HEK293 (cell line): ENCODE data around the gene IL17B.

Experiments used
- BCL11B ChIP-seq: fragments of 450-650 bp; formaldehyde crosslinking; IDR thresholded peaks from 2 replicates; pipeline ENCODE4 v1.5.1; 2016; ENCODE audit warnings: low read depth, missing biosample characterization, missing genetic modification characterization
- GLIS1 ChIP-seq: fragments of 450-650 bp; formaldehyde crosslinking; IDR thresholded peaks from 2 replicates; pipeline ENCODE4 v1.5.1; 2016; ENCODE audit warnings: missing biosample characterization, missing genetic modification characterization
- KLF10 ChIP-seq: fragments of 450-650 bp; IDR thresholded peaks from 2 replicates; pipeline ENCODE4 v1.5.1; 2018; ENCODE audit warnings: missing biosample characterization, mild to moderate bottlenecking, missing genetic modification characterization
- WT1 ChIP-seq: fragments of 450-650 bp; formaldehyde crosslinking; IDR thresholded peaks from 2 replicates; pipeline ENCODE4 v1.5.1; 2016; ENCODE audit warnings: missing biosample characterization, missing genetic modification characterization
- YY2 ChIP-seq: fragments of 450-650 bp; formaldehyde crosslinking; IDR thresholded peaks from 2 replicates; pipeline ENCODE4 v1.5.1; 2016; ENCODE audit warnings: missing biosample characterization, missing genetic modification characterization
- ZBTB48 ChIP-seq: fragments of 450-650 bp; formaldehyde crosslinking; IDR thresholded peaks from 2 replicates; pipeline ENCODE4 v1.5.1; 2016; ENCODE audit warnings: missing biosample characterization, missing genetic modification characterization
- ZFHX2 ChIP-seq: fragments of 450-650 bp; formaldehyde crosslinking; conservative IDR thresholded peaks from 2 replicates; pipeline ENCODE4 v1.5.1; 2016; ENCODE audit warnings: missing biosample characterization, missing genetic modification characterization
- ZFP41 ChIP-seq: fragments of 450-650 bp; formaldehyde crosslinking; IDR thresholded peaks from 2 replicates; pipeline ENCODE4 v1.5.1; 2016; ENCODE audit warnings: missing biosample characterization, missing genetic modification characterization, borderline replicate concordance
- ZNF157 ChIP-seq: fragments of 450-650 bp; formaldehyde crosslinking; IDR thresholded peaks from 2 replicates; pipeline ENCODE4 v1.5.1; 2016; ENCODE audit warnings: missing biosample characterization, missing genetic modification characterization
- ZNF239 ChIP-seq: fragments of 450-650 bp; formaldehyde crosslinking; IDR thresholded peaks from 2 replicates; pipeline ENCODE4 v1.5.1; 2016; ENCODE audit warnings: missing biosample characterization, missing genetic modification characterization
- ZNF350 ChIP-seq: fragments of 450-650 bp; formaldehyde crosslinking; IDR thresholded peaks from 2 replicates; pipeline ENCODE4 v1.5.0; 2017; ENCODE audit warnings: missing biosample characterization, mild to moderate bottlenecking, missing genetic modification characterization
- ZNF354C ChIP-seq: fragments of 450-650 bp; formaldehyde crosslinking; IDR thresholded peaks from 2 replicates; pipeline ENCODE4 v1.5.1; 2016; ENCODE audit warnings: missing biosample characterization, missing genetic modification characterization, low read depth, borderline replicate concordance
- ZNF530 ChIP-seq: fragments of 450-650 bp; formaldehyde crosslinking; IDR thresholded peaks from 2 replicates; pipeline ENCODE4 v1.5.1; 2016; ENCODE audit warnings: low read depth, missing biosample characterization, missing genetic modification characterization
- ZNF558 ChIP-seq: fragments of 450-650 bp; formaldehyde crosslinking; IDR thresholded peaks from 2 replicates; pipeline ENCODE4 v1.5.1; 2016; ENCODE audit warnings: missing biosample characterization, missing genetic modification characterization
- ZNF623 ChIP-seq: fragments of 450-650 bp; formaldehyde crosslinking; IDR thresholded peaks from 2 replicates; pipeline ENCODE4 v1.5.1; 2016; ENCODE audit warnings: missing biosample characterization, missing genetic modification characterization
- ZNF768 ChIP-seq: fragments of 450-650 bp; formaldehyde crosslinking; IDR thresholded peaks from 2 replicates; pipeline ENCODE4 v1.5.1; 2018; ENCODE audit warnings: missing biosample characterization, mild to moderate bottlenecking, missing genetic modification characterization
- TF ChIP-seq, protein P1 (sequence below): fragments of 450-650 bp; formaldehyde crosslinking; IDR thresholded peaks from 2 replicates; pipeline ENCODE4 v1.5.1; 2016; ENCODE audit warnings: missing biosample characterization, missing genetic modification characterization, borderline replicate concordance
- TF ChIP-seq, protein P2 (sequence below): fragments of 450-650 bp; formaldehyde crosslinking; IDR thresholded peaks from 2 replicates; pipeline ENCODE4 v1.5.1; 2016; ENCODE audit warnings: missing biosample characterization, missing genetic modification characterization
- TF ChIP-seq, protein P3 (sequence below): fragments of 450-650 bp; formaldehyde crosslinking; IDR thresholded peaks from 2 replicates; pipeline ENCODE4 v1.5.1; 2016; ENCODE audit warnings: missing biosample characterization, missing genetic modification characterization
- TF ChIP-seq, protein P4 (sequence below): fragments of 450-650 bp; formaldehyde crosslinking; conservative IDR thresholded peaks from 2 replicates; pipeline ENCODE4 v1.5.1; 2016; ENCODE audit warnings: low read depth, missing biosample characterization, missing genetic modification characterization
- TF ChIP-seq, protein P5 (sequence below): fragments of 450-650 bp; formaldehyde crosslinking; IDR thresholded peaks from 2 replicates; pipeline ENCODE4 v1.5.1; 2016; ENCODE audit warnings: missing biosample characterization, missing genetic modification characterization
- TF ChIP-seq, protein P6 (sequence below): fragments of 450-650 bp; formaldehyde crosslinking; IDR thresholded peaks from 2 replicates; pipeline ENCODE4 v1.5.1; 2016; ENCODE audit warnings: missing biosample characterization, missing genetic modification characterization

The IL17B gene

DNA sequence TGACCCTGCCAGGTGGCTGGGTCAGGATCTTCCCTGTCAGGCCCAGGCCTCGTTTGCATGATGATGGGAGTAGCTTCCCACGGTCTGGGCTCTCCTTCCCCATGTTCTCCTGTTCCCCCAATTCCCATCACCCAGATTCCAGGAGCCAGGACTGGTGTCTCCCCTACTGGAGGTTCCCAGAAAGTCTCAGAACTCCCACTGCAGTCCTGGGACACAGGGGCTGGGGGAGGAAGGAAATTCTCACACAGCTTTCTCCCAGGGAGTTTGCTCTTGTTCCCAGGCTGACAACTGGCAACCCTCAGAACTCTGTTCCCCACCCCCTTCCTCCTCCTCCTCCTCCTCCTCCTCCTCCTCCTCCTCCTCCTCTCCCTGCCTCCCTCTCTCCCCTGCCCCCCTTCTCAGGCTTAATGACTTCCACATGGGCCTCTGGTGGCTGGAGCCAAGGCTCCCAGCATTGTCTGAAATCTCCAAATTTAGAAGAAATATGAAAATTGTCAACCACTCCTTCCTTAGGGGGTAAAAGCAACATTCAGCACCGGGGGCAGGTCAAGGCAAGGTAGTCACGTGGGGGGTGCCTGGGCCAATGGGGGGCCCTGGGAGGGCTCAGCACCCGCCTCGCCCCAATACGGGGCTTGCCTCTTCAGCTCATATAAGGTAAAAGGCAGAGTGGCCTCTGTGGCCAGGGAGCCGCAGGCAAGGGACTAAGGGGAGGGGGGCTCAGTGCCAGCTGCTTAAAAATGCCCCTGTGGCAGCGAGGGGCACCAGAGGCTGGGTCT, 27.3 kb upstream of the IL17B start (continued):
- TF ChIP-seq, protein P1, sequence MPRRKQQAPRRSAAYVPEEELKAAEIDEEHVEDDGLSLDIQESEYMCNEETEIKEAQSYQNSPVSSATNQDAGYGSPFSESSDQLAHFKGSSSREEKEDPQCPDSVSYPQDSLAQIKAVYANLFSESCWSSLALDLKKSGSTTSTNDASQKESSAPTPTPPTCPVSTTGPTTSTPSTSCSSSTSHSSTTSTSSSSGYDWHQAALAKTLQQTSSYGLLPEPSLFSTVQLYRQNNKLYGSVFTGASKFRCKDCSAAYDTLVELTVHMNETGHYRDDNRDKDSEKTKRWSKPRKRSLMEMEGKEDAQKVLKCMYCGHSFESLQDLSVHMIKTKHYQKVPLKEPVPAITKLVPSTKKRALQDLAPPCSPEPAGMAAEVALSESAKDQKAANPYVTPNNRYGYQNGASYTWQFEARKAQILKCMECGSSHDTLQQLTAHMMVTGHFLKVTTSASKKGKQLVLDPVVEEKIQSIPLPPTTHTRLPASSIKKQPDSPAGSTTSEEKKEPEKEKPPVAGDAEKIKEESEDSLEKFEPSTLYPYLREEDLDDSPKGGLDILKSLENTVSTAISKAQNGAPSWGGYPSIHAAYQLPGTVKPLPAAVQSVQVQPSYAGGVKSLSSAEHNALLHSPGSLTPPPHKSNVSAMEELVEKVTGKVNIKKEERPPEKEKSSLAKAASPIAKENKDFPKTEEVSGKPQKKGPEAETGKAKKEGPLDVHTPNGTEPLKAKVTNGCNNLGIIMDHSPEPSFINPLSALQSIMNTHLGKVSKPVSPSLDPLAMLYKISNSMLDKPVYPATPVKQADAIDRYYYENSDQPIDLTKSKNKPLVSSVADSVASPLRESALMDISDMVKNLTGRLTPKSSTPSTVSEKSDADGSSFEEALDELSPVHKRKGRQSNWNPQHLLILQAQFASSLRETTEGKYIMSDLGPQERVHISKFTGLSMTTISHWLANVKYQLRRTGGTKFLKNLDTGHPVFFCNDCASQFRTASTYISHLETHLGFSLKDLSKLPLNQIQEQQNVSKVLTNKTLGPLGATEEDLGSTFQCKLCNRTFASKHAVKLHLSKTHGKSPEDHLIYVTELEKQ (tag by site-specific recombination) = no peak
- TF ChIP-seq ZBTB48 (no peak), ZNF768 (no peak), ZFHX2 (tag by site-specific recombination) (peak; percentile 70), GLIS1 (tag by site-specific recombination) (peak; percentile 81), ZNF354C (tag by site-specific recombination) (no peak), ZNF530 (tag by site-specific recombination) (no peak), ZNF623 (tag by site-specific recombination) (0 out of 2 replicates have a peak, but pooled peaks have one; percentile 3), BCL11B (no peak), KLF10 (no peak), YY2 (tag by site-specific recombination) (no peak), ZNF350 (tag by site-specific recombination) (no peak), WT1 (tag by site-specific recombination) (no peak), ZFP41 (tag by site-specific recombination) (no peak), ZNF239 (tag by site-specific recombination) (no peak), ZNF157 (no peak), ZNF558 (tag by site-specific recombination) (no peak)
- TF ChIP-seq, protein P2, sequence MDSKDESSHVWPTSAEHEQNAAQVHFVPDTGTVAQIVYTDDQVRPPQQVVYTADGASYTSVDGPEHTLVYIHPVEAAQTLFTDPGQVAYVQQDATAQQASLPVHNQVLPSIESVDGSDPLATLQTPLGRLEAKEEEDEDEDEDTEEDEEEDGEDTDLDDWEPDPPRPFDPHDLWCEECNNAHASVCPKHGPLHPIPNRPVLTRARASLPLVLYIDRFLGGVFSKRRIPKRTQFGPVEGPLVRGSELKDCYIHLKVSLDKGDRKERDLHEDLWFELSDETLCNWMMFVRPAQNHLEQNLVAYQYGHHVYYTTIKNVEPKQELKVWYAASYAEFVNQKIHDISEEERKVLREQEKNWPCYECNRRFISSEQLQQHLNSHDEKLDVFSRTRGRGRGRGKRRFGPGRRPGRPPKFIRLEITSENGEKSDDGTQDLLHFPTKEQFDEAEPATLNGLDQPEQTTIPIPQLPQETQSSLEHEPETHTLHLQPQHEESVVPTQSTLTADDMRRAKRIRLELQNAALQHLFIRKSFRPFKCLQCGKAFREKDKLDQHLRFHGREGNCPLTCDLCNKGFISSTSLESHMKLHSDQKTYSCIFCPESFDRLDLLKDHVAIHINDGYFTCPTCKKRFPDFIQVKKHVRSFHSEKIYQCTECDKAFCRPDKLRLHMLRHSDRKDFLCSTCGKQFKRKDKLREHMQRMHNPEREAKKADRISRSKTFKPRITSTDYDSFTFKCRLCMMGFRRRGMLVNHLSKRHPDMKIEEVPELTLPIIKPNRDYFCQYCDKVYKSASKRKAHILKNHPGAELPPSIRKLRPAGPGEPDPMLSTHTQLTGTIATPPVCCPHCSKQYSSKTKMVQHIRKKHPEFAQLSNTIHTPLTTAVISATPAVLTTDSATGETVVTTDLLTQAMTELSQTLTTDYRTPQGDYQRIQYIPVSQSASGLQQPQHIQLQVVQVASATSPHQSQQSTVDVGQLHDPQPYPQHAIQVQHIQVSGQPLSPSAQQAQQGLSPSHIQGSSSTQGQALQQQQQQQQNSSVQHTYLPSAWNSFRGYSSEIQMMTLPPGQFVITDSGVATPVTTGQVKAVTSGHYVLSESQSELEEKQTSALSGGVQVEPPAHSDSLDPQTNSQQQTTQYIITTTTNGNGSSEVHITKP (tag by site-specific recombination) = no peak
- TF ChIP-seq, protein P3, sequence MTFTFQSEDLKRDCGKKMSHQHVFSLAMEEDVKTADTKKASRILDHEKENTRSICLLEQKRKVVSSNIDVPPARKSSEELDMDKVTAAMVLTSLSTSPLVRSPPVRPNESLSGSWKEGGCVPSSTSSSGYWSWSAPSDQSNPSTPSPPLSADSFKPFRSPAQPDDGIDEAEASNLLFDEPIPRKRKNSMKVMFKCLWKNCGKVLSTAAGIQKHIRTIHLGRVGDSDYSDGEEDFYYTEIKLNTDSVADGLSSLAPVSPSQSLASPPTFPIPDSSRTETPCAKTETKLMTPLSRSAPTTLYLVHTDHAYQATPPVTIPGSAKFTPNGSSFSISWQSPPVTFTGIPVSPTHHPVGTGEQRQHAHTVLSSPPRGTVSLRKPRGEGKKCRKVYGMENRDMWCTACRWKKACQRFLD (tag by site-specific recombination) = no peak
- TF ChIP-seq, protein P4, sequence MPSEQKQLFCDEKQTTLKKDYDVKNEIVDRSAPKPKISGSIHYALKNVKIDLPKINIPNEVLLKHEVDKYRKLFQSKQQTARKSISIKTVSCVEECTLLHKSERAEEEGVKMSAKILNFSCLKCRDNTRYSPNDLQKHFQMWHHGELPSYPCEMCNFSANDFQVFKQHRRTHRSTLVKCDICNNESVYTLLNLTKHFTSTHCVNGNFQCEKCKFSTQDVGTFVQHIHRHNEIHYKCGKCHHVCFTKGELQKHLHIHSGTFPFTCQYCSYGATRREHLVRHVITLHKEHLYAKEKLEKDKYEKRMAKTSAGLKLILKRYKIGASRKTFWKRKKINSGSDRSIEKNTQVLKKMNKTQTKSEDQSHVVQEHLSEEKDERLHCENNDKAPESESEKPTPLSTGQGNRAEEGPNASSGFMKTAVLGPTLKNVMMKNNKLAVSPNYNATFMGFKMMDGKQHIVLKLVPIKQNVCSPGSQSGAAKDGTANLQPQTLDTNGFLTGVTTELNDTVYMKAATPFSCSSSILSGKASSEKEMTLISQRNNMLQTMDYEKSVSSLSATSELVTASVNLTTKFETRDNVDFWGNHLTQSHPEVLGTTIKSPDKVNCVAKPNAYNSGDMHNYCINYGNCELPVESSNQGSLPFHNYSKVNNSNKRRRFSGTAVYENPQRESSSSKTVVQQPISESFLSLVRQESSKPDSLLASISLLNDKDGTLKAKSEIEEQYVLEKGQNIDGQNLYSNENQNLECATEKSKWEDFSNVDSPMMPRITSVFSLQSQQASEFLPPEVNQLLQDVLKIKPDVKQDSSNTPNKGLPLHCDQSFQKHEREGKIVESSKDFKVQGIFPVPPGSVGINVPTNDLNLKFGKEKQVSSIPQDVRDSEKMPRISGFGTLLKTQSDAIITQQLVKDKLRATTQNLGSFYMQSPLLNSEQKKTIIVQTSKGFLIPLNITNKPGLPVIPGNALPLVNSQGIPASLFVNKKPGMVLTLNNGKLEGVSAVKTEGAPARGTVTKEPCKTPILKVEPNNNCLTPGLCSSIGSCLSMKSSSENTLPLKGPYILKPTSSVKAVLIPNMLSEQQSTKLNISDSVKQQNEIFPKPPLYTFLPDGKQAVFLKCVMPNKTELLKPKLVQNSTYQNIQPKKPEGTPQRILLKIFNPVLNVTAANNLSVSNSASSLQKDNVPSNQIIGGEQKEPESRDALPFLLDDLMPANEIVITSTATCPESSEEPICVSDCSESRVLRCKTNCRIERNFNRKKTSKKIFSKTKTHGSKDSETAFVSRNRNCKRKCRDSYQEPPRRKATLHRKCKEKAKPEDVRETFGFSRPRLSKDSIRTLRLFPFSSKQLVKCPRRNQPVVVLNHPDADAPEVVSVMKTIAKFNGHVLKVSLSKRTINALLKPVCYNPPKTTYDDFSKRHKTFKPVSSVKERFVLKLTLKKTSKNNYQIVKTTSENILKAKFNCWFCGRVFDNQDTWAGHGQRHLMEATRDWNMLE (tag by site-specific recombination) = no peak
- TF ChIP-seq, protein P5, sequence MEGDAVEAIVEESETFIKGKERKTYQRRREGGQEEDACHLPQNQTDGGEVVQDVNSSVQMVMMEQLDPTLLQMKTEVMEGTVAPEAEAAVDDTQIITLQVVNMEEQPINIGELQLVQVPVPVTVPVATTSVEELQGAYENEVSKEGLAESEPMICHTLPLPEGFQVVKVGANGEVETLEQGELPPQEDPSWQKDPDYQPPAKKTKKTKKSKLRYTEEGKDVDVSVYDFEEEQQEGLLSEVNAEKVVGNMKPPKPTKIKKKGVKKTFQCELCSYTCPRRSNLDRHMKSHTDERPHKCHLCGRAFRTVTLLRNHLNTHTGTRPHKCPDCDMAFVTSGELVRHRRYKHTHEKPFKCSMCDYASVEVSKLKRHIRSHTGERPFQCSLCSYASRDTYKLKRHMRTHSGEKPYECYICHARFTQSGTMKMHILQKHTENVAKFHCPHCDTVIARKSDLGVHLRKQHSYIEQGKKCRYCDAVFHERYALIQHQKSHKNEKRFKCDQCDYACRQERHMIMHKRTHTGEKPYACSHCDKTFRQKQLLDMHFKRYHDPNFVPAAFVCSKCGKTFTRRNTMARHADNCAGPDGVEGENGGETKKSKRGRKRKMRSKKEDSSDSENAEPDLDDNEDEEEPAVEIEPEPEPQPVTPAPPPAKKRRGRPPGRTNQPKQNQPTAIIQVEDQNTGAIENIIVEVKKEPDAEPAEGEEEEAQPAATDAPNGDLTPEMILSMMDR = no peak
- TF ChIP-seq, protein P6, sequence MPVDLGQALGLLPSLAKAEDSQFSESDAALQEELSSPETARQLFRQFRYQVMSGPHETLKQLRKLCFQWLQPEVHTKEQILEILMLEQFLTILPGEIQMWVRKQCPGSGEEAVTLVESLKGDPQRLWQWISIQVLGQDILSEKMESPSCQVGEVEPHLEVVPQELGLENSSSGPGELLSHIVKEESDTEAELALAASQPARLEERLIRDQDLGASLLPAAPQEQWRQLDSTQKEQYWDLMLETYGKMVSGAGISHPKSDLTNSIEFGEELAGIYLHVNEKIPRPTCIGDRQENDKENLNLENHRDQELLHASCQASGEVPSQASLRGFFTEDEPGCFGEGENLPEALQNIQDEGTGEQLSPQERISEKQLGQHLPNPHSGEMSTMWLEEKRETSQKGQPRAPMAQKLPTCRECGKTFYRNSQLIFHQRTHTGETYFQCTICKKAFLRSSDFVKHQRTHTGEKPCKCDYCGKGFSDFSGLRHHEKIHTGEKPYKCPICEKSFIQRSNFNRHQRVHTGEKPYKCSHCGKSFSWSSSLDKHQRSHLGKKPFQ (tag by site-specific recombination) = no peak
